Parathyroid adenoma (tissue), 2 donors: Measurements from ENCODE around the gene RPL38.

Experiments
- H2AFZ ChIP-seq: fragments of 300-600 bp; sonication (generic); one replicate; pipeline ENCODE4 v1.7.0; 2017; ENCODE audit warnings: antibody characterized with exemption, mild to moderate bottlenecking
- H3K27ac ChIP-seq: fragments of 300-600 bp; sonication (generic); one replicate; pipeline ENCODE4 v1.7.0; 2017
- H3K27me3 ChIP-seq: fragments of 300-600 bp; sonication (generic); one replicate; pipeline ENCODE4 v1.7.0; 2017; ENCODE audit warnings: low read length; ENCODE audit not compliant: control insufficient read depth, insufficient read depth
- H3K36me3 ChIP-seq: fragments of 300-600 bp; sonication (generic); one replicate; pipeline ENCODE4 v1.7.0; 2017; ENCODE audit warnings: low read length; ENCODE audit not compliant: control insufficient read depth, insufficient read depth
- H3K4me1 ChIP-seq: fragments of 300-600 bp; sonication (generic); one replicate; pipeline ENCODE4 v1.7.0; 2017; ENCODE audit warnings: control low read depth
- H3K4me2 ChIP-seq: fragments of 300-600 bp; sonication (generic); one replicate; pipeline ENCODE4 v1.7.0; 2017; ENCODE audit warnings: low read length
- H3K4me3 ChIP-seq: fragments of 300-600 bp; sonication (generic); one replicate; pipeline ENCODE4 v1.7.0; 2017; ENCODE audit warnings: low read depth, low read length
- H3K79me2 ChIP-seq: fragments of 300-600 bp; sonication (generic); one replicate; pipeline ENCODE4 v1.7.0; 2017; ENCODE audit warnings: control low read depth
- H3K9ac ChIP-seq: fragments of 300-600 bp; sonication (generic); one replicate; pipeline ENCODE4 v1.7.0; 2017; ENCODE audit warnings: mild to moderate bottlenecking
- H3K9me3 ChIP-seq: fragments of 300-600 bp; sonication (generic); one replicate; pipeline ENCODE4 v1.7.0; 2017; ENCODE audit warnings: low read length; ENCODE audit not compliant: control insufficient read depth
- CTCF ChIP-seq: fragments of 300-600 bp; sonication (generic); IDR thresholded peaks from one replicate; pipeline ENCODE4 v1.7.0; 2017; ENCODE audit warnings: antibody characterized with exemption, mild to moderate bottlenecking
- donor health status: primary hyperparathyroidism.

RPL38 gene

GRCh38 chr17:74251051-74251450 is 47.6 kb downstream of the RPL38 start:
- no peak for TF ChIP-seq CTCF
- Histone ChIP-seq H3K27ac (no peak overlapping the region), H3K4me2 (no peak overlapping the region), H3K36me3 (no peaks in the 10 kb centered on the region), H3K79me2 (no peaks in the 10 kb centered on the region), H3K9me3 (no peaks in the 10 kb centered on the region), H3K9ac (no peak overlapping the region), H3K4me3 (no peak overlapping the region), H2AFZ (no peak overlapping the region), H3K27me3 (no peaks in the 10 kb centered on the region), H3K4me1 (no peaks in the 10 kb centered on the region)

- H3K36me3 ChIP-seq, result no peaks in the 10 kb centered on the region
- no peak overlapping the region for H3K4me2 ChIP-seq
- no peak overlapping the region for H3K27ac ChIP-seq
- H3K4me3 ChIP-seq, result no peak overlapping the region
- H3K79me2 ChIP-seq, result no peaks in the 10 kb centered on the region
- no peak for TF ChIP-seq CTCF
- H2AFZ ChIP-seq, result no peak overlapping the region
- H3K9ac ChIP-seq, result no peak overlapping the region
- no peaks in the 10 kb centered on the region for H3K4me1 ChIP-seq
- no peaks in the 10 kb centered on the region for H3K9me3 ChIP-seq
- H3K27me3 ChIP-seq, result no peaks in the 10 kb centered on the region
These were observed 48.1 kb downstream of the RPL38 start for GRCh38 chr17:74251569-74251968.

DNA sequence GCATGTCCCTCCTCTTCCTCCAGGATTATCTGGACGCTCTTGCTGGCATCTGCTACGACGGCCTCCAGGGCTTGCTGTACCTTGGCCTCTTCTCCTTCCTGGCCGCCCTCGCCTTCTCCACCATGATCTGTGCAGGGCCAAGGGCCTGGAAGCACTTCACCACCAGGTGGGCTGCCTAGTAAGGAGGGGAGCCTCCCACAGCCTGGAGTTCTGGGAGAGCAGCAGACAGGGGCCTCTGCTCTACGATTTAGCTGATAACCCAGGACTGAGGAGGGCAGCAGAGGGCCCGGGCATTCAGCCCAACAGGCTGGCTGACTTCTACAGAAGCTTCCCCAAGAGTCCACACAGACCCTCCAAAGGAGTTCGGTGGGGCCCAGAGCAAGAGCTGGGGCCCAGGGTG is 48.7 kb downstream of the RPL38 start:
- Histone ChIP-seq H2AFZ (no peak overlapping the region), H3K27ac (no peak overlapping the region), H3K4me1 (no peaks in the 10 kb centered on the region), H3K4me3 (no peak overlapping the region), H3K9ac (no peak overlapping the region), H3K4me2 (no peak overlapping the region), H3K36me3 (no peaks in the 10 kb centered on the region), H3K9me3 (no peaks in the 10 kb centered on the region), H3K27me3 (no peaks in the 10 kb centered on the region), H3K79me2 (no peaks in the 10 kb centered on the region)
- no peak for TF ChIP-seq CTCF

GRCh38 chr17:74253036-74253435 is 49.6 kb downstream of the RPL38 start:
- Histone ChIP-seq H3K9me3 (no peaks in the 10 kb centered on the region), H3K27me3 (no peaks in the 10 kb centered on the region), H3K4me1 (no peaks in the 10 kb centered on the region), H3K79me2 (no peaks in the 10 kb centered on the region), H3K4me3 (no peak overlapping the region), H3K36me3 (no peaks in the 10 kb centered on the region), H3K4me2 (no peak overlapping the region), H3K27ac (no peak overlapping the region), H3K9ac (no peak overlapping the region), H2AFZ (no peak overlapping the region)
- TF ChIP-seq CTCF, result no peak

DNA sequence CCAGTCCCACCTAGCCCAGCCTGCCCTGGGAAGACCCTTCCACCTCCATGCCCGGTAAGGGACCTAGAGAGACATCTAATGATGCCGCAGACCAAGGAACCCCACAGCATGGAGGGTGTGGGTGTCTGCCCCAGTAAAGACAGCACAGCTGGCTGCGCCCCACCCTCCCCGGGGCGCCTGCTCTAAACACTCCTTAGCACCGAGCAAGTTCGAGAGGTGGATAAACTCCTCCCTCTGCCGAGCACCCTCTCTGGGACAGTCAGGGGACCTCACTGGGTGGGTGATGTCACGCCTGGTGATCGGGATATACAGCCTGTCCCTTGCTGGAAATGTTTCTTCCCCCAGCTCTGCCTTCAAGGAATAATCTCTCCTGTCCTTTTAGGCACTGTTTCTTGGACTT is 53.8 kb downstream of the RPL38 start:
- no peak overlapping the region for H3K27ac ChIP-seq
- no peaks in the 10 kb centered on the region for H3K36me3 ChIP-seq
- no peak overlapping the region for H3K9ac ChIP-seq
- no peak overlapping the region for H3K4me2 ChIP-seq
- no peaks in the 10 kb centered on the region for H3K27me3 ChIP-seq
- no peaks in the 10 kb centered on the region for H3K4me1 ChIP-seq
- no peak for TF ChIP-seq CTCF
- no peaks in the 10 kb centered on the region for H3K9me3 ChIP-seq
- no peak overlapping the region for H3K4me3 ChIP-seq
- H3K79me2 ChIP-seq, result no peaks in the 10 kb centered on the region
- H2AFZ ChIP-seq, result no peak overlapping the region
